Measurements from ENCODE around the gene EME1. TPM values are rescaled to one million over a fixed set of nuclear protein-coding genes. Genes with fewer than 3 reads are reported as not detected.

The EME1 gene
- polyA plus RNA-seq, 1 of the 3 experiments (the other 2 are of a cell fraction): 16.9 TPM

DNA sequence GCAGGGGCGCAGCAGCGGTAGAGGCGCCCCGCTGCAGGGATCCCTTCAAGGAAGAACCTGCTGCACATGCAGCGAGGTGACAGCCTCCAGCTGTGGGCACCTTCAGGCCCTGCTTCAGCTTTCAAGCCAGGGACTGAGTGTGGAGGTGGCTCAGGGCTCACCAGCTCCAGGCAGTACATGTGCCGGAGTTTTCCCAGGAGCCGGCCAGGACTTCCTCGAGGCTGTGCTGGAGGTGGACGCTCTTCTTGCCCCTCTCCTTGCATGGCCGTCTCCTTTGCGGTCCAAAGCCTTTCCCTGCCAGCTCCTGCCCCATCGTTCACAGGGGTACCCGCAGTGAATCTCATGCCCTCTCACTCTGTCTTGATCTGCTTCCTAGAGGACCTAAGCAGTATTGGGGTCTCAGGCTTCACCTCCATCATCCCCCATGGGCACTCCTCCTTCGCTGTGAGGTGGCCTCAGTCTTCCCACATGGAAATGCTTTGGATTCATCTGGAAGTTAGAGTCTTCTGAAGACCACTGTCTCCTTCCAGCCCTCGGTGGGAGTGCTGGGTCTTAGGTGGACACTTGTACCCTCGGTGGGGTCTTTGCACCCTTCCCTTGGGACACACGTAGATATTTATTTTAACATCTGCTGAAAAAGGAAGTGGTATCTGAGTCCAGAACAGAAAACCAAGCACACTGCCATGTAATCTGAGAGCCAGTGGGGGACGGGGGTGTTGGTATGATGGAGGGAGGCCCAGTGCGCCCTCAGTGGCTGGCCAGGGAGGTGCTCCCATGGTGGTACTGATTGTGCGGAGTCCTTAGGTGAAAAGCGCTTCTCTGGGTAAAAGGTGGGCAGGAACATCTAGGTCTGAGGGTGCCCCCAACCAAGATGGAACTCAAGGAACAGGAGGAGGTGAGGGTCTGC lies 20.1 kb upstream of the EME1 start:
- H3K9ac ChIP-seq: no peak overlapping the region
- no peak overlapping the region for H3K4me3 ChIP-seq (ENCODE audit: low read depth in 2 of 2, low read length in 1 of 2)
- WGBS (ENCODE audit: low lambda C conversion rate): 90% methylated on average over 20 of the region's 21 CpGs
- peaks cover 33 to 40% of the 10 kb centered on the region in 2 experiments for H3K36me3 ChIP-seq (replicated peaks in 1 of 2; ENCODE audit: control insufficient read depth in 1 of 2, insufficient read depth in 2 of 2, low read length in 1 of 2)
- CTCF ChIA-PET: interaction anchor here (0.8 to 2.5 kb wide), 5 partner anchors 9 to 153 kb away, joined by 3 to 24 read pairs (median 5); no protein-coding TSS in a partner anchor
- peaks cover 10 to 11% of the 10 kb centered on the region in 2 experiments; a peak in 3 of 4 replicates for H3K4me1 ChIP-seq (ENCODE audit: control insufficient read depth in 1 of 2, insufficient read depth in 2 of 2, low read depth in 1 of 2, low read length in 1 of 2)
- TF ChIP-seq IRF3 (IDR thresholded peaks at IDR 0.05; ENCODE audit: low read depth, low read length): no peak
- TF ChIP-seq ELF1 (IDR thresholded peaks at IDR 0.05): no peak
- TF ChIP-seq ZBTB33 (IDR thresholded peaks at IDR 0.05; ENCODE audit: borderline replicate concordance, low read depth): no peak
- no peak for TF ChIP-seq USF1 (IDR thresholded peaks at IDR 0.05; ENCODE audit: borderline replicate concordance, low read depth)
- no peak for TF ChIP-seq FOXJ3 (CRISPR knock-in tag; IDR thresholded peaks at IDR 0.05)
- TF ChIP-seq USF2 (IDR thresholded peaks at IDR 0.05; ENCODE audit: borderline replicate concordance, low read depth, low read length): no peak
- TF ChIP-seq CTCF (IDR thresholded peaks at IDR 0.05): no peak
- TF ChIP-seq FOXM1 (IDR thresholded peaks at IDR 0.05; ENCODE audit: low read depth): no peak
- TF ChIP-seq CHD2 (IDR thresholded peaks at IDR 0.05; ENCODE audit: low read length, partially characterized antibody): no peak
- TF ChIP-seq JUND (IDR thresholded peaks at IDR 0.05): no peak
- no peak for TF ChIP-seq RAD21 (IDR thresholded peaks at IDR 0.05; ENCODE audit: low read length)
- TF ChIP-seq MEF2A (IDR thresholded peaks at IDR 0.05; ENCODE audit: borderline replicate concordance, low read depth): no peak
- TF ChIP-seq TEAD4 (IDR thresholded peaks at IDR 0.05; ENCODE audit: borderline replicate concordance, insufficient read depth): no peak
- no peak for TF ChIP-seq EZH2phosphoT487 (IDR thresholded peaks at IDR 0.05; ENCODE audit: borderline replicate concordance, low read depth)
- no peak for DNase-seq
- peaks cover 16% of the 10 kb centered on the region; the same call in 1 of the 2 replicates for H4K20me1 ChIP-seq (ENCODE audit: insufficient read depth)
- no peak overlapping the region for H3K4me2 ChIP-seq
- no peak overlapping the region for H2AFZ ChIP-seq (ENCODE audit: low read depth)
- peaks cover 43% of the 10 kb centered on the region for H3K79me2 ChIP-seq (ENCODE audit: insufficient read depth)
- no peaks in the 10 kb centered on the region for H3K27me3 ChIP-seq (ENCODE audit: insufficient read depth)
- H3K27ac ChIP-seq (ENCODE audit: low read depth in 2 of 2, low read length in 1 of 2): no peak overlapping the region
- H3F3A ChIP-seq (replicated peaks; ENCODE audit: insufficient read depth): peaks cover 5% of the 10 kb centered on the region
- H3K9me2 ChIP-seq: no peaks in the 10 kb centered on the region
- POLR2A ChIA-PET: interaction anchor here (0.6 to 1.6 kb wide), 3 partner anchors 9 to 21 kb away, joined by 3 to 9 read pairs (median 3); partner anchors contain the start of gene EME1
- H3K9me3 ChIP-seq: no peaks in the 10 kb centered on the region
